SH-SY5Y (cell line): Measurements from ENCODE around the gene MIGA1.

ENCODE experiments used
- GATA2 ChIP-seq: IDR thresholded peaks from 2 replicates; pipeline ENCODE4 v1.6.1; 2011; ENCODE audit warnings: mild to moderate bottlenecking, low read depth, low read length
- GATA3 ChIP-seq: IDR thresholded peaks from 2 replicates; pipeline ENCODE4 v1.6.1; 2011; ENCODE audit warnings: low read depth, mild to moderate bottlenecking, low read length, moderate library complexity

DNA sequence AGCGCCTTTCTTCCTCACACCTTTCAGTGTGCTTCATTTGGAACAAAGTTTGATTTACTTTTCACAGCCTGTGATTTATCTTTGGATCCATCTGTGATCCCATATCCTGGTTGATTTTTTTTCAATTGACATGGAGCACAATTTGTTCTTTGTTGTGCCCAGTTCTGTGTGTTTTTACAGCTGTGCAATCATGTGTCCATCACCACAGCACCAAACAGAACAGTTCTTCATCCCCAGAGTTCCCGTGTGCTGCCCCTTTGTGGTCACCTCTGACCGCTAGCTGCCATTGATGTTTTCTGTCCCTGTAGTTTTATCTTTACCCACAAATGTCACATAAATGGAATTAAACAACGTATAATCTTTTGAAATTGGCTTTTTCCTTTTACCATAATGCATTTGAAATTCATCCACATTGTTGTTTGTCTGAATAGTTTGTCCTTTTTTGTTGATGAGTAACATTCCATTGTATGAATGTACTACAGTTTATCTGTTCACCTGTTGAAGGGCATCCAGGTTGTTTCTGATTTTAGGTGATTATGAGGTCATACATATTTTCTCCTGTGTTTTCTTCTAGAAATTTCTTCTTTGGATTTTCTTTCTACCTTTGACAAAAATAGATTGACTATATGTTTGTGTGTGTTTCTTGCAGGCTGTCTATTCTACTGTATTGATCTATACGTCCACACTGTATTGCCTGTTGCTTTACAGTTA lies 17.4 kb downstream of the MIGA1 start:
- TF ChIP-seq GATA2 (no peak), GATA3 (no peak)
